MG63 (cell line): ENCODE data around the gene SYNJ2. TPM values are rescaled to one million over a fixed set of nuclear protein-coding genes. Genes with fewer than 3 reads are reported as not detected.

Experiments used
- DNase-seq: peaks from one replicate; pipeline ENCODE4 v3.0.0-alpha.2; 2020
- H3K27me3 ChIP-seq: fragments of 250-450 bp; sonication (Bioruptor Pico); 2 replicates; pipeline ENCODE4 v1.5.1; 2020; ENCODE audit warnings: mild to moderate bottlenecking, moderate library complexity
- H3K36me3 ChIP-seq: fragments of 250-450 bp; sonication (Bioruptor Pico); 2 replicates; pipeline ENCODE4 v1.5.1; 2020; ENCODE audit warnings: mild to moderate bottlenecking, moderate library complexity
- H3K4me3 ChIP-seq: fragments of 250-450 bp; sonication (Bioruptor Pico); 2 replicates; pipeline ENCODE4 v1.5.1; 2020; ENCODE audit warnings: mild to moderate bottlenecking, moderate library complexity
- H3K9me3 ChIP-seq: fragments of 250-450 bp; sonication (Bioruptor Pico); 2 replicates; pipeline ENCODE4 v1.5.1; 2020; ENCODE audit warnings: mild to moderate bottlenecking, moderate library complexity
- total RNA-seq: library from RNA; depleted of rRNA; stranded (reverse); fragments of >200 nt; shearing (Covaris generic); gene quantifications from 2 replicates; pipeline ENCODE4 v1.2.3, GENCODE V29; 2014; ENCODE audit warnings: low replicate concordance

SYNJ2 gene
- total RNA-seq, 1 experiment from 2014 or later, result 35.5 TPM

DNA sequence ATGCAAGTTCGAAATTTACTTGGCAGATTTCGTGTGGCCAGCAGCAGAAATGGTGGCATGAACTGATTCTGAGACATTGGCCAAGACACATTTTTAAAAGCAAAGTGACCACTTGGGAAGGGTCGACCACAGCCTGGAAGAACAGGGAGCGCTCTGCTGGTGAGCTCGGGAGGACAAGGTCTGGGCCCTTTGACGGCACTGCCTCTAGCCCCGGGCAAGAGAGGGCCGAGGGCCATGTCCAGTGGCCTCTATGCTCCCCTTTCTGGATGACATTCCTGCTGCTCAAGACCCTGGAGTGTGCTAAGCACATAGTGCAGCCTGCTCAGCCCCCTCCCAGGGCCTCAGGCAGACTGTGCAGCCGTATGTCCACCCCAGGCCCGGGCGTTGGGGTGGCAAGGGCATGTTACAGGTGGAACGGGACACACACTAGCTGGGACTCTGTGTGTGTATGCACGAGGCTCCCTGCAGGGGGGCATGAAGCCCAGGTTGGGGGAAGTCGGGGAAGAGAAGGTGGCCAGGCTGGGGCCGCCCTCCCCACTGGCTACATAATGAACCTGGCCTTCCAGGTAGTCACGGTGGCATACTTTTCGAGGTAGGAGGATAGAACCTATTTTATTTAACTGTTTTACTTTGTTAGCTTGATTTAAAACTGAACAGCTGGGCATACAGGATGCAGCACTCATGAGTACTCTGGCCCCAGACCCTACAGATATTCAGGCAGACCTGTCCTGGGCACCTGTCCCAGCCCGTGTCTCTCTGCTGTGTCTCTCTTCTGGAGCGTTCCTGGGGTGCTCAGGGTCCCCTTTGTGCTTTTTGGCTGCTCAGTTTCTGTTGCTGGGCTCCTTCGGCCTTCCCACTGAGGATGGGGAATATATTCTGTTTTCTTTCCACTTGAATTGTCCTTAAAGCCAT lies 6.4 kb downstream of the SYNJ2 start:
- DNase-seq, result no peak
- Histone ChIP-seq H3K9me3 (no peaks in the 10 kb centered on the region), H3K36me3 (peaks cover 43% of the 10 kb centered on the region), H3K27me3 (no peaks in the 10 kb centered on the region), H3K4me3 (no peak overlapping the region)

DNA sequence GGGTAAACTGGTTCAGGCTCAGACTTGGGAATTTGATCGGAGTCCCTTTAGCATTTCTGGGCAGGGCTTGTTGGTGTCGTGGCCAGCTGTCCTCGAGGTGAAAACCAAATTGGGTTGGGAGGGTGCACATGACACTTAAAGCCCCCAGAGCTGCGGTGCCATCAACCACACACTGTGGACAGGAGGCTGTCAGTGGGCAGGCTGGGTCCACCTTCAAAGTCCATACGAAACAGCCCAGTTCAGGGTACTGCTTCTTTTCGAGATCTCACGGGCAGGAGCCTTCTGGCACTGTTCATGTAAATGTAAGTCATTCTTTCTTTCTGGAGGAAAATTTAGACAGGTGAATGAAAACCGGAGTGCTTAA lies 7.0 kb downstream of the SYNJ2 start:
- Histone ChIP-seq H3K9me3 (no peaks in the 10 kb centered on the region), H3K4me3 (no peak overlapping the region)
- no peak for DNase-seq

DNA sequence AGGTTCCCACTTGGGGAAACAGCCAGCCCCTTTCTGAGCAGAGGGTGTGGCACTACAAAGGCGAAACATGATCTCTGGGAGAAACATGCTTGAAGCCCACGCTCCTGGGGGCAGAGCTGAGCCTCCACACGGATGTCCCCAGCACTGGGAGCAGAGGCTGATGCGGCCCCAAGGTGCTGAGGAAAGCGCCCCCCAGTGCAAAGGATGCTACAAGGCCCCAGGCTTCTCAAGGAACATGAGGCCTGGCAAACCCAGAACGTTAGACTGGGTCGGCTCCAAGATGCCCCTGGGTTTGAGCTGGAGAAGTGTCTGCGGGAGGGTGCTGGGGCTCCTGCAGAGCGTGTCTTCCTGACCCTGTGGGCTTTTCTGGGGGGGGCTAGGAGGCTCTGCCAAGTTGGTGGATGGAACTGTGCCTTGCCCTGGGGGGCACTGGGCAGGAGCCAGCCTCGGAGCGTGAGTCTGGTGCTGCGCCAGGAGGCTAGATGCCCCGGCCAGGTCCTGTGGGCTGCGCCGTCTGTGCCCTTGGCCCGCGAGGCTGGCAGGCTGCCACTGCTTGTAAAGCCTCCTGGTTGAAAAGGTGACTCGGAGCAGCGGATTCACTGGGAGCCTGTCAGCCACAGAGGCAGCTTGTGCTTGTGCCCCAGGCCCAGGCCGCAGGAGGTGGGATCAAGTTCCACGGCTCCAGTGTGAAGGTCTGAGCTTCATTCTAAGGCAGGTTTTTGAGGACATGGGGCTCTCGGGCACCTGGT lies 8.1 kb downstream of the SYNJ2 start:
- H3K9me3 ChIP-seq, result no peaks in the 10 kb centered on the region
- no peaks in the 10 kb centered on the region for H3K27me3 ChIP-seq
- no peak overlapping the region for H3K4me3 ChIP-seq
- peaks cover 43% of the 10 kb centered on the region for H3K36me3 ChIP-seq
- peak; percentile 89 for DNase-seq

More for the DNA sequence above, 7.0 kb downstream of the SYNJ2 start:
- Histone ChIP-seq H3K27me3 (no peaks in the 10 kb centered on the region), H3K36me3 (peaks cover 42% of the 10 kb centered on the region)

DNA sequence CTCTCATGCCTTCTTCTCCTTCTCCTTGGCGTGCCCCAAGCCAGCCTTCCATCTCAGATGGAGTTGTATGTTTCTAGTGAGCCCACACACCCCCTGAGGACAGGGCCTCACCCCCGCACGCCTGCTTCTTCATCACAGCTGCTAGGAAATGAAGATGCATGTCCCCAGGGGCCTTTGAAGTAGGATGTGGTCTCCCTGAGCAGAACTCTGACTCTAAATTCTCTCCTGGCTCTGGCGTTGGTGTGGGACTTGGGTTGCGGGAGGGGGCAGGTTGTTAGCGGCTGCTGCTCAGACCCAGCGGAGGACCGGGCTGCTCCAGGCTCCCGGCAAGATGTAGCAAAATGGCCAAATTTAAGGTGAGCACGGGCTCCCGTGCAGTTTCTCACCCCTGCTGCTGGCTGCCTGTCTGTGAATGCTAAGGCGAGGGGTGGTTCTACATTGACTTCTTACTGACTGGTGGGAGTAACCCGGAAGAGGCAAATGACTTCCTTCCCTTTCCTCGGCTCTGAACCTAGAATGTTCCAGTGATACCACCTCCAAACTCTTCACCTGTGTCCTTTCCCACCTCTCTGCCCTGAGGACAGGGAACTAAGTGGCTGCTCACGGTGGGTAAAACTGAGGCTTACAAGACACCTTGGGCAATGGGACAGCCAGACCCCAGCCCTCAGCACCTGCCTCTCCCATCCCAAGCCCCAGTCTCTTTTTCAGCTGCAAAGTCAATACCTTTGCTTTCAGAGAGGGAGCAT lies 8.8 kb downstream of the SYNJ2 start:
- no peaks in the 10 kb centered on the region for H3K9me3 ChIP-seq
- peaks cover 44% of the 10 kb centered on the region for H3K36me3 ChIP-seq
- peak; percentile 20 for DNase-seq
- H3K4me3 ChIP-seq, result no peak overlapping the region
- no peaks in the 10 kb centered on the region for H3K27me3 ChIP-seq

DNA sequence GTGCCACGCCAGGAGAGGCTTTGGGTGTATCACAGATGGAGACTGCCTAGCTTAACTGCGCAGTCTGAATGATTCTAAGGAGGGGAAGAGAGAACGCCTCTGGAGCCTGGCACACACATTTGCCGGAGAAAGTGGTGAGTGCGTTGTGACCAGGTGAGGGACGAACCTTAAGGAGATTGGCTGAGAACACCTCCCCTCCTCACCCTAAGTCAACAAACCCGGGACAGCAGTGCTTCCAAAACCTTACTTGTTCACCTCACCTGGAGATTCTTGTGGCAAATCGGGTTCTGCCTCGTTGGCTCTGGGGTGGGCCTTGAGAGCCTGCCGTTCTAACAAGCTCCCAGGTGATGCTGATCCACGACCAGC lies 9.4 kb downstream of the SYNJ2 start:
- Histone ChIP-seq H3K36me3 (peaks cover 46% of the 10 kb centered on the region), H3K27me3 (no peaks in the 10 kb centered on the region), H3K9me3 (no peaks in the 10 kb centered on the region), H3K4me3 (no peak overlapping the region)
- no peak for DNase-seq

DNA sequence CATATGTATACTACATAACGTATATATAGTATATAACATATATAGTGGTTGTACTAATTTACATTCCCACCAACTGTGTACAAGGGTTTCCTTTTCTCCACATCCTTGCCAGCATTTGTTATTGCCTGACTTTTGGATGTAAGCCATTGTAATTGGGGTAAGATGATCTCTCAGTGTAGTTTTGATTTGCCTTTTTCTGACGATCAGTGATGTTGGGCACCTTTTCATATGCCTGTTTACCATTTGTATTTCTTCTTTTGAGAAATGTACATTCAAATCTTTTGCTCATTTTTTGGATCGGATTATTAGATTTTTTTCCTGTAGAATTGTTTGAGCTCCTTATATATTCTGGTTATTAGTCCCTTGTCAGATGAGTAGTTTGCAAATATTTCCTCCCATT lies 11.4 kb downstream of the SYNJ2 start:
- H3K36me3 ChIP-seq, result peaks cover 49% of the 10 kb centered on the region
- no peak for DNase-seq
- no peak overlapping the region for H3K4me3 ChIP-seq
- H3K27me3 ChIP-seq, result no peaks in the 10 kb centered on the region
- no peaks in the 10 kb centered on the region for H3K9me3 ChIP-seq

GRCh38 chr6:157994125-157994795 lies 12.6 kb downstream of the SYNJ2 start:
- Histone ChIP-seq H3K4me3 (no peak overlapping the region), H3K9me3 (no peaks in the 10 kb centered on the region), H3K36me3 (peaks cover 50% of the 10 kb centered on the region), H3K27me3 (no peaks in the 10 kb centered on the region)
- DNase-seq, result no peak

DNA sequence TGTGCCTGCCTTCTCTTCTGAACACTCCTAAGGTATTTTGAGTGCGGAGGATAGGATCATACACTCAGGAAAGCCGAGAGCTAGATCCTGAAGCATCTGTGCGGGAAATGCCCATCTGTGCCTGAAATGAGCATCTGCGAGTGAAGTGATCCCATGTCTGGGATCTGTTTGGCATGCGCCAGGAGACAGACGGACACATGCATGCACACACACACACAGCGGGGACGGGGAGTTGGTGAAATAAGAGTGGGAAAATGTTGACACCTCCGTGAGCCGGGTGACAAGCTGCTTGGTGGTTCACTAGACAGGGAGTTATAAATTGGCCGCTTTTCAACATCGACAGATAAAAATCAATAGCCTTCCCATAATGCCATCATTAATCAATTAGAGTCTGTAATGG lies 13.8 kb downstream of the SYNJ2 start:
- Histone ChIP-seq H3K4me3 (no peak overlapping the region), H3K27me3 (no peaks in the 10 kb centered on the region), H3K36me3 (peaks cover 52% of the 10 kb centered on the region), H3K9me3 (no peaks in the 10 kb centered on the region)
- no peak for DNase-seq

- no peaks in the 10 kb centered on the region for H3K9me3 ChIP-seq
- H3K27me3 ChIP-seq, result no peaks in the 10 kb centered on the region
- peaks cover 52% of the 10 kb centered on the region for H3K36me3 ChIP-seq
- no peak overlapping the region for H3K4me3 ChIP-seq
- DNase-seq, result no peak
These were observed 14.6 kb downstream of the SYNJ2 start for GRCh38 chr6:157996201-157996712.

DNA sequence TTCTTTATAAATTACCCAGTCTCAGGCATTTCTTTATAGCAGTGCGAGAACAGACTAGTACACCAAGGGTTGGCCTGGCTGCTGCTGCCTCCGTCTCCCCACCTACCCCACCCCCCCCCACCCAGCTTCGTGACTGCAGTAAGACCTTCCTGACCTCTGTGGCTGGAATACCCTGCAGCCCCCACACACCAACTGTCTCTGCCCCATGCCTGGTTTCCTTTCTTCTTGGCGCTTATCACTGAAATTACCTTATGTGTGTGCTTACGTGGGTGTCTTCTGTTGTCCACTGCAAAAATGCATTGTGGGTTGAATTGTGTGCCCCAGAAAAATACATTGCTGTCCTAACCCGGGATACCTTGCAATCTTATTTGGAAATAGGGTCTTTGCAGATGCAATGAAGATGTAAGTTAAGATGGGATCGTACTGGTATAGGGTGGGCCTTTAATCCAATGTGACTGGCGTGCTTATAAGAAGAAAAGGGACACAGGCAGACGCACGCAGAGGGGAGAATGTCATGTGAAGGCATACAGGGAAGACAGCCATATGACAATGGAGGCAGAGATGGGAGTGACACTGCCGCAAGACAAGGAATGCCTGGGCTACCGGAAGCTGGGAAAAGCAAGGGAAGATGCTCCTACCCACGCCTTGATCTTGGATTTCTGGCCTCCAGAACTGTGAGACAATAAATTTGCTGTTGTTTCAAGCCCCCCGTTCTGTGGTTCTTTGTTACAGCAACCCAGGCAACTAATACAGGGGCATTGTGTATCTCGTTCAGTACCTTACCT lies 15.4 kb downstream of the SYNJ2 start:
- Histone ChIP-seq H3K9me3 (no peaks in the 10 kb centered on the region), H3K4me3 (no peak overlapping the region), H3K27me3 (no peaks in the 10 kb centered on the region)

DNA sequence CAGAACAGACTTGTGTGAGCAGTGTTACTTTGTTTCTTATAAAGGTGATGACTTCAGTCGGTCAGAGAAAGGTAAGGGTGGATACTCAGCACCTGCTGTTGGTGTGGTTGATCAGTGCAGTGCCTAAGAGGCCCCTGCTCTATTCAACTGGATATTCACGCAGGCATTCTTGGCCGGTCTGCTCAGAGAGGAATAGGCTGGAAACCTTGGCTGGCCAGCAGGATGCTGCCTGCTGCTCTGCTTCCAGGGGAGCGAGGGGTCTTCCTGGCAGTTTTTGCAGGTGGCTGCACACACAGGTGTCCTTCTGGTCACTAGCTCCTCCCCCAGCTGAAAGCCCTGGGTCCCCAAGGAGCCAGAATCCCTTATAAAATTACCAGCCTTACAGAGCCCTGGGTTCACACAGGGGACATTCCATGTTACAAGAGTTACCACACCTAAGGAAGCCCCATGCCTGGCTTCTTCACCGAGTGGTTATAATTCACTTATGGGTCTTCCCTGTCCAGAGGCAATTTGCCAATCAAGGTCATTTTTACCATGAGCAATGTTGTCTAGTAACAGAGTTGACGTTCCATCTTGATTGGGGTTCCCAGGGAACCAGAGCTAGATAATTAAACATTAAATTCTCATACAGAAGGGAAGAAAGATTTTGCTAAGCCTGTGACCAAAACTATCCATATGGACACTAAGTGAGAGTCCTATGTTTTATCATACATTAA lies 16.4 kb downstream of the SYNJ2 start:
- no peak overlapping the region for H3K4me3 ChIP-seq
- H3K9me3 ChIP-seq, result no peaks in the 10 kb centered on the region
- no peaks in the 10 kb centered on the region for H3K27me3 ChIP-seq
- no peak for DNase-seq
- peaks cover 48% of the 10 kb centered on the region for H3K36me3 ChIP-seq

More for the DNA sequence above, 15.4 kb downstream of the SYNJ2 start:
- peaks cover 53% of the 10 kb centered on the region for H3K36me3 ChIP-seq
- DNase-seq, result no peak

GRCh38 chr6:157998707-157999167 lies 17.1 kb downstream of the SYNJ2 start:
- DNase-seq, result no peak
- no peak overlapping the region for H3K4me3 ChIP-seq
- H3K27me3 ChIP-seq, result no peaks in the 10 kb centered on the region
- H3K9me3 ChIP-seq, result no peaks in the 10 kb centered on the region
- peaks cover 44% of the 10 kb centered on the region for H3K36me3 ChIP-seq

GRCh38 chr6:157999168-158000051 lies 17.7 kb downstream of the SYNJ2 start:
- H3K4me3 ChIP-seq, result no peak overlapping the region
- H3K9me3 ChIP-seq, result no peaks in the 10 kb centered on the region
- no peaks in the 10 kb centered on the region for H3K27me3 ChIP-seq
- no peak for DNase-seq
- H3K36me3 ChIP-seq, result peaks cover 44% of the 10 kb centered on the region

GRCh38 chr6:158000530-158001307 lies 19.1 kb downstream of the SYNJ2 start:
- no peaks in the 10 kb centered on the region for H3K27me3 ChIP-seq
- H3K36me3 ChIP-seq, result peaks cover 33% of the 10 kb centered on the region
- H3K9me3 ChIP-seq, result no peaks in the 10 kb centered on the region
- DNase-seq, result no peak
- no peak overlapping the region for H3K4me3 ChIP-seq
